GM21529 (cell line): ENCODE results near the gene PLEKHG4.

Source experiments
- ATAC-seq: cut with Tn5 transposase; IDR thresholded peaks from one replicate; pipeline ENCODE4 v1.9.1; 2021; ENCODE audit not compliant: unreplicated experiment

Gene PLEKHG4

DNA sequence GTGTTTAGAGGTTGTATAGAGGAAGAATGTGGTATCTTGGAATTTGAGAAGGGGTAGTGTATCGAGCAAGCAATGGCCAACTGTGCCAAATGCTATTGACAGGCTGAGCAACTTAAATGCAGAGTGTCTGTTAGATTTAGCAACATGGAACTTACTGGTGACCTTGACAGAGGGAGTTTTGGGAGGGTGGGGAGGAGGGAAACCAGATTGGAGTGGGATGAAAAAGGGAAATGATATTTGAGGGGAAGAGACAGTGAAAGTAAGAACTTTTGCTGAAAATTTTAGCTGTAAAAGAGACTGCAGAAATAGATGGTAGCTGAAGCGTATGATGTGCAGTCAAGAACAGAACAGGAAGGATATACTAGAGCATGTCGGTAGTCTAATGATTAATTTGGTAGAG lies 48.4 kb downstream of the PLEKHG4 start:
- ATAC-seq = no peak

DNA sequence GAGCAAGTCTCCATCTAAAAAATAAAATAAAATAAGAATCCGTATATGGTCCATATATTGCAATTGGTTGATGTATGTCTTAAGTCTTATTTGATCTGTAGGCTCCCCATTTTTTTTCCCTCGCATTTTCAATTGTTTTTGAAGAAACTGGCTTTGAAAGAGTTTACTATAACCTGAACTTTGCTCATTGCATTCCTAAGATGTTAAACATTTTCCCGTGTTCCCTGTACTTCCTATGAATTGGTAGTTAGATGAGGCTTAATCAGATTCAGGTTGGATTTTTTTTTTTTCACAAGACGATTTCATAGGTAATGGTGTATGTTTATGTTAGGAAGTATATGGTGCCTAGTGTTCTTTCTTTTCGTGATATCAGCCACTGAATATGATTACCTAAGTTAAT lies 50.6 kb downstream of the PLEKHG4 start:
- ATAC-seq = no peak

DNA sequence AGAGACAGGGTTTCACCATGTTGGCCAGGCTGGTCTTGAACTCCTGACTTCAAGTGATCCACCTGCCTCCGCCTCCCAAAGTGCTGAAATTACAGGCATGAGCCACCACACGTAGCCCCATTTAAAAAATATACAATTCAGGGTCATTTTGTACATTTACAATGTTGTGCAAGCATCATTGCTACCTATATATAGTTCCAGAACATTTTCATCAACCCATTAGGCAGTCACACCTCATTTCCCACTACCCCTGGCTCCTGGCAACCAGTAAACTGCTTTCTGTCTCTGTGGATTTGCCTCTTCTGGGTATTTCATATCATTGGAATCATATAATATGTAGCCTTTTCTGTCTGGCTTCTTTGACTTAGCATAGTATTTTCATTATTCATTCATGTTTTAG lies 54.0 kb downstream of the PLEKHG4 start:
- no peak for ATAC-seq

DNA sequence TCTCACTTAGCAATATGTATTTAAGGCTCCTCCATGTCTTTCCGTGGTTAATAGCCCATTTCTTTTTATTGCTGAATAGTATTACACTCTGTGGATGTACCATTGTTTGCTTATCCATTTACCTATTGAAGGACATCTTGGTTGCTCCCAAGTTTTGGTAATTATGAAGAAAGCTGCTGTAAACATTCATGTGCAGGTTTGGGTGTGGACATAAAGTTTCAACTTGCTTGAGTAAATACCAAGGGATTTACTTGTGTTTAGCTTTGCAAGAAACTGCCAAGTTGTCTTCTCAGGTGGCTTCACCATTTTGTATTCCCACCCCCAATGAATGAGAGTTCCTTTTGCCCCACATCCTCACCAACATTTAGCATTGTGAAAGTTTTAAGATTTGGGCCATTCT lies 56.8 kb downstream of the PLEKHG4 start:
- no peak for ATAC-seq

DNA sequence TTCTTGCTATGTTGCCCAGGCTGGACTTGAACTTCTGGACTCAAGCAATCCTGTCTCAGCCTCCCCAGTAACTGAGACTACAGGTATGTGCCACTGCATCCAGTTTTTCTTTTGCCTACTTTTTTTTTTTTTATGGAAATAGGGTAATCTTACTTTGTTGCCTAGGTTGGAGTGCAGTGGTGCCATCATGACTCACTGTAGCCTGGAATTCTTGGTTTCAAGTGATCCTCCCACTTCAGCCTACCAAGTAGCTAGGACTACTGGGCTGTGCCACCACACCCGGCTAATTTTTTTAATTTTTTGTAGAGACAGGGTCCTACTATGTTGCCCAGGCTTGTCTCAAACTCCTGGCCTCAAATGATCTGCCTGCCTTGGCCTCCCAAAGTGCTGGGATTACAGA lies 57.3 kb downstream of the PLEKHG4 start:
- ATAC-seq = no peak
